ENCODE results near the gene TMEM184A.

The TMEM184A gene

DNA sequence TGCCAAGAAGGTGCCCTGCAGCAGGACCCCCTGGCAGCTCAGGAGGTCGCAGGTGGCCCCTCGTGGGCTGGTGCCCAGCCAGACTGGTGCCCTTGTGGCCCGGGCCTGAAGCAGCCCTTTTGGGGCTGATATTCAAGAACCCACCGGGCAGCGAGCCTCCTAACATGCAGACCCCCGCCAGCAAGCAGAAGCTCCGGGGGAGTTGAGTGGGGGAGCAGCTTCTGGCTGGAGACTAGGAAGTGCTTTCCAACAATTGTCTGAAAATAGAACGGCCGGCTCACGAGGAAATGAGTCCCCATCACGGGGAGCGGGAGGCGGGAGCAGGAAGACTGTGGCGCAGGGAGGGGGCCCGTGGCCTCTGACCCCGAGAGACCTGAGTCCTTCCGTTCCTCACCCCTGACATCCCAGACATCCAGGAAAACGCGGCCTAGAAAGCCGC lies 42.3 kb downstream of the TMEM184A start:
- DNase-seq, result no peak
- TF ChIP-seq GATA1 (IDR thresholded peaks at IDR 0.05; ENCODE audit: low read depth, low read length) (no peak), POLR2A (IDR thresholded peaks at IDR 0.05; ENCODE audit: low read length) (no peak)

- DNase-seq, result peak; percentile 78 to 90
These were observed 43.0 kb downstream of the TMEM184A start for GRCh38 chr7:1512781-1513656.

DNA sequence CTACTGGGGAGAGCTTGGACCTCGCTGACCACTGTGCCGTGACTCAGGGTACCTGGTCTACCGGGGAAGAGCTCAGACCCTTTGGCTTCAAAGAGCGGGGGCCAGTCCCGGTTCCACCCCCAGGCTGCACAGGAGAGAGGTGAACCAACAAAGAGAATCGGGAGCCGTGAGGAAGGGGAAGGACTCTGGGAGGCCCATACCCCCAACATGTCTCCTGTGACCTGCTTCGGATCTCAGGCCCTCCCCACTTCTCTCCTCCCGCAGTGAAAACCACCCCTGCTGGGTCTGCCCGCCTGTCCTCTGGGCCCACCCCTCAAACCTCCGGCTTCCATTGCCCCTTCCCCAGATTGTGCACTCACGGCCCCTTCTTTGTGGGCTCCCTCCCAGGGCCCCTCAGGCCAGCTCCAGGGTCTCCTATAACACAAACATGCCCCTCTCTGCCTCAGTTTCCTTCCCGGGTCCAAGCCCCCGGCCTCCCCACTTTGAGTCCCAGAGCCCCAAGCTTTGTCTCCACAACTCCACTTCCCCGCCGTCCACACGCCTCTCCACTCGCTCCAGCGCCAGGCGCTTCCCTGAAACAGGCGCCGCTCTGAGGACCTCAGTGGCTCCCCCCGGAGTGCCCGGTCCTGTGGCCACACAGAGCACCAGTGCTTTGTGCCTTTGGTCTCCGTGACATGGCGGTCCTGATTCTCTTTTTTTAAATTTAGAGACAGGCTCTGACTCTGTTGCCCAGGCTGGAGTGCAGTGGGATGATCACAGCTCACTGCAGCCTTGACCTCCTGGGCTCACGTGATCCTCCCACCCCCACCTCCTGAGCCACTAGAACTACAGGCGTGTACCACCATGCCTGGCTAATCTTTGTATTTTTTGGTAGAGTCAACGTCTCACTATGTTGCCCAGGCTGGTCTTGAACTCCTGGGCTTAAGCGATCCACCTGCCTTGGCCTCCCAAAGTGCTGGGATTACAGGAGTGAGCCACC lies 44.3 kb downstream of the TMEM184A start:
- DNase-seq, result no peak
- no peak for TF ChIP-seq POLR2A (IDR thresholded peaks at IDR 0.05; ENCODE audit: low read length)
- TF ChIP-seq GATA1 (IDR thresholded peaks at IDR 0.05; ENCODE audit: low read depth, low read length), result no peak

More at GRCh38 chr7:1512781-1513656, 43.0 kb downstream of the TMEM184A start:
- TF ChIP-seq GATA1 (IDR thresholded peaks at IDR 0.05; ENCODE audit: low read depth, low read length) (no peak), POLR2A (IDR thresholded peaks at IDR 0.05; ENCODE audit: low read length) (no peak)

- TF ChIP-seq GATA1 (IDR thresholded peaks at IDR 0.05; ENCODE audit: low read depth, low read length), result no peak
- TF ChIP-seq POLR2A (IDR thresholded peaks at IDR 0.05; ENCODE audit: low read length), result no peak
- DNase-seq, result no peak
These were observed 45.2 kb downstream of the TMEM184A start for GRCh38 chr7:1510780-1511154.

GRCh38 chr7:1509226-1509625 lies 46.8 kb downstream of the TMEM184A start:
- no peak for DNase-seq
- TF ChIP-seq GATA1 (IDR thresholded peaks at IDR 0.05; ENCODE audit: low read depth, low read length), result no peak
- no peak for TF ChIP-seq POLR2A (IDR thresholded peaks at IDR 0.05; ENCODE audit: low read length)

GRCh38 chr7:1508277-1508758 lies 47.7 kb downstream of the TMEM184A start:
- TF ChIP-seq GATA1 (IDR thresholded peaks at IDR 0.05; ENCODE audit: low read depth, low read length), result no peak
- no peak for TF ChIP-seq POLR2A (IDR thresholded peaks at IDR 0.05; ENCODE audit: low read length)
- DNase-seq, result peak in 1 of 2 experiments; percentile 38

GRCh38 chr7:1505731-1506550 lies 50.1 kb downstream of the TMEM184A start:
- TF ChIP-seq GATA1 (IDR thresholded peaks at IDR 0.05; ENCODE audit: low read depth, low read length), result no peak
- no peak for TF ChIP-seq POLR2A (IDR thresholded peaks at IDR 0.05; ENCODE audit: low read length)
- no peak for DNase-seq

GRCh38 chr7:1503816-1504775 lies 51.9 kb downstream of the TMEM184A start, which contains the start of gene INTS1:
TSS of gene INTS1 (minus strand) at chr7:1504389. CDS start at chr7:1503960, 429 bp downstream.
- DNase-seq, result peak; percentile 94 to 95
- TF ChIP-seq GATA1 (IDR thresholded peaks at IDR 0.05; ENCODE audit: low read depth, low read length) (no peak), POLR2A (IDR thresholded peaks at IDR 0.05; ENCODE audit: low read length) (peak; percentile 68)

- DNase-seq, result peak; percentile 30 to 38
- TF ChIP-seq GATA1 (IDR thresholded peaks at IDR 0.05; ENCODE audit: low read depth, low read length) (no peak), POLR2A (IDR thresholded peaks at IDR 0.05; ENCODE audit: low read length) (no peak)
These were observed 52.6 kb downstream of the TMEM184A start for GRCh38 chr7:1503390-1503789.

DNA sequence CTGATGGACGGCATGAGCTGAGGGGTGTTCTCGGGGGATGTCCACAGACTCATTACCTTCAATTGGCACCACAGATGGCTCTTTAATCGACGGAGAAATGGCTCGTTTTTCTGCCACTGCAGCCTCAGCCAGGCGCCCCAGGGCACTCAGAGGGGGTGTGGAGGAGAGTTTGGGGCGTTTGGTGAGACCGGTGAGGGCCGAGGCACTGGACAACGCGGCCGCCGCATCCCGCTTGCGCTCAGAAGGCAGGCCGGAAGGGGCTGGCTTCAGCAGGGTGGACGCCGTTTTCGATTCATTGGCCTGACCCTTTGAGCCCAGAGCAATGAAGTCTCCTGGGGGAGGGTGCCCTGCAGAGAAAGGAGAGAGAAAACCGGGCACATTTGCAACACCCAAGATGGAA lies 53.2 kb downstream of the TMEM184A start:
- no peak for DNase-seq
- TF ChIP-seq GATA1 (IDR thresholded peaks at IDR 0.05; ENCODE audit: low read depth, low read length) (no peak), POLR2A (IDR thresholded peaks at IDR 0.05; ENCODE audit: low read length) (no peak)

DNA sequence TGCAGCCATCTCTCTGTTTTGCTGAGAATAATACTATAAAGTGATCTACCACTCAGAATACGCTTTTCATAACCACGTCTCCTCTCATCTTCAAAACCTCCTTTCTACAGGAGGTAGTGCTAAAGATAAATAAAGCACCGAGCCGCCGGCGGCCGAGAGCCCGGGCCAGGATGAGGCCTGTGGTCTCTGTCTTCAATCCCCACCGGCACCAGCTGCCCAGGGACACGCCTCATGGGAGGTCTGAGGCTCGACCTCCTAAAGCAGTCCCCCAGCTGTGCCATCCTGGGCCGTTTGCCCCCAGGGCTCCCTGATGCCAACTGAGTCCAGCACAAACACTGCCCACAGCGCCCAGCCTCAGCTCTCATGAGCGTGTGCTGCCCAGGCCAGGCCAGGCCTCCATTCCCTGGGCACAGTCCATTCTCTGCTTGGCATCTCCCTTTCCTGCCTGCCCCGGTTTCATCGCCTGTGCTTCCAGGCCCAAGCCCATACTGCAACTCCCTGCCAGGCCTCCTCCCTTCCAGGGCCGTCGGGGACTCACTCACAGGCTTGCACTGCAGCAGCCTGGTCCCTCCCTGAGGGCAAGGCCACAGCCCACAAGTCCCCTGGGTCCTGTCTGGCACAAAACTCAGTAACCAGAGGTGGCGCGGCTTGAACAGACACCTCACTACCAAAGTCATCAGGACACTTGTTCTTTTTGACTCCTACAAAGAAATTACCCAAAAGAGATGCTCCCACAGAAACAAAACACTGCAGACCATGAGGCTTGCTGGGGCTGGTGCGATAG lies 54.3 kb downstream of the TMEM184A start:
- TF ChIP-seq POLR2A (IDR thresholded peaks at IDR 0.05; ENCODE audit: low read length), result no peak
- TF ChIP-seq GATA1 (IDR thresholded peaks at IDR 0.05; ENCODE audit: low read depth, low read length), result no peak
- DNase-seq, result no peak

Data from erythroblast (primary cell).